Activated CD8-positive, alpha-beta memory T cell treated with anti-CD3 and anti-CD28 coated beads for 36 hours (primary cell): ENCODE data around the gene TRIM2. TPM values are rescaled to one million over a fixed set of nuclear protein-coding genes. Genes with fewer than 3 reads are reported as not detected.

Source experiments
- CTCF ChIA-PET: fragments of 350-600 bp; sonication (Branson Sonifier 250); formaldehyde crosslinking; loops from one replicate; lab custom pipeline; 2021; ENCODE audit warnings: antibody characterized with exemption; lab: Charles Lee
- POLR2A ChIA-PET: fragments of 350-600 bp; sonication (Branson Sonifier 250); formaldehyde crosslinking; loops from one replicate; lab custom pipeline; 2021; ENCODE audit warnings: antibody characterized with exemption; lab: Charles Lee
- total RNA-seq, 2 experiments: library from RNA; stranded (reverse); gene quantifications; one replicate each; pipeline ENCODE4 v1.2.3, GENCODE V29; 2021

Gene TRIM2
- total RNA-seq, 2 experiments from 2014 or later: 0.11 to 0.44 TPM

- ChIA-PET POLR2A (interaction anchor here (0.6 to 1.3 kb wide), 2 partner anchors 121 to 142 kb away, joined by 3 to 4 read pairs; partner anchors contain the start of gene TMEM131L), CTCF (interaction anchor here (0.6 to 1.8 kb wide), 8 partner anchors 87 to 298 kb away, joined by 3 to 9 read pairs (median 4); partner anchors contain the start of gene TMEM131L)
Measured at GRCh38 chr4:153345012-153345981, 141.1 kb downstream of the TRIM2 start.

- CTCF ChIA-PET: interaction anchor here (0.6 to 1.8 kb wide), 5 partner anchors 86 to 297 kb away, joined by 3 to 9 read pairs (median 4); partner anchors contain the start of gene TMEM131L
Measured at GRCh38 chr4:153346031-153346430, 141.8 kb downstream of the TRIM2 start.

GRCh38 chr4:153346563-153346962, 142.3 kb downstream of the TRIM2 start:
- POLR2A ChIA-PET: no interaction called here
- CTCF ChIA-PET: interaction anchor here (1.0 to 1.8 kb wide), 2 partner anchors 233 to 297 kb away, joined by 3 to 7 read pairs; no protein-coding TSS in a partner anchor

More at GRCh38 chr4:153346031-153346430, 141.8 kb downstream of the TRIM2 start:
- POLR2A ChIA-PET: interaction anchor here (0.6 to 1.3 kb wide), 2 partner anchors 19 to 120 kb away, joined by 4 to 5 read pairs; partner anchors contain the start of gene TMEM131L

- ChIA-PET CTCF (no interaction called here), POLR2A (no interaction called here)
Measured at GRCh38 chr4:153347117-153347516, 142.9 kb downstream of the TRIM2 start.

- ChIA-PET CTCF (interaction anchor here (1.2 to 1.4 kb wide), 2 partner anchors 226 to 402 kb away, joined by 3 read pairs; no protein-coding TSS in a partner anchor), POLR2A (no interaction called here)
Measured at GRCh38 chr4:153348006-153348405, 143.8 kb downstream of the TRIM2 start.

GRCh38 chr4:153349206-153349805, 145.1 kb downstream of the TRIM2 start:
- ChIA-PET CTCF (interaction anchor here (0.7 to 1.4 kb wide), 3 partner anchors 15 to 401 kb away, joined by 3 to 4 read pairs (median 3); no protein-coding TSS in a partner anchor), POLR2A (interaction anchor here (0.5 kb wide), 1 partner anchor 80 kb away, joined by 3 read pairs; no protein-coding TSS in a partner anchor)

GRCh38 chr4:153362184-153362583, 157.9 kb downstream of the TRIM2 start:
- CTCF ChIA-PET: no interaction called here

GRCh38 chr4:153364061-153364460, 159.8 kb downstream of the TRIM2 start:
- POLR2A ChIA-PET: no interaction called here
- CTCF ChIA-PET: interaction anchor here (0.6 to 1.1 kb wide), 3 partner anchors 10 to 23 kb away, joined by 3 to 6 read pairs (median 4); no protein-coding TSS in a partner anchor

More at GRCh38 chr4:153362184-153362583, 157.9 kb downstream of the TRIM2 start:
- POLR2A ChIA-PET: no interaction called here

GRCh38 chr4:153365003-153365402, 160.8 kb downstream of the TRIM2 start:
- ChIA-PET POLR2A (interaction anchor here (0.6 to 0.7 kb wide), 2 partner anchors 19 to 72 kb away, joined by 5 read pairs; no protein-coding TSS in a partner anchor), CTCF (interaction anchor here (0.7 to 1.1 kb wide), 2 partner anchors 9 to 24 kb away, joined by 3 to 6 read pairs; no protein-coding TSS in a partner anchor)

GRCh38 chr4:153366486-153366885, 162.2 kb downstream of the TRIM2 start:
- ChIA-PET CTCF (no interaction called here), POLR2A (no interaction called here)

- POLR2A ChIA-PET: no interaction called here
- CTCF ChIA-PET: no interaction called here
Measured at GRCh38 chr4:153367092-153367491, 162.8 kb downstream of the TRIM2 start.

GRCh38 chr4:153369021-153369420, 164.8 kb downstream of the TRIM2 start:
- ChIA-PET POLR2A (no interaction called here), CTCF (no interaction called here)

- ChIA-PET CTCF (no interaction called here), POLR2A (no interaction called here)
Measured at GRCh38 chr4:153371701-153372234, 167.5 kb downstream of the TRIM2 start.

GRCh38 chr4:153372967-153373562, 168.8 kb downstream of the TRIM2 start:
- ChIA-PET CTCF (interaction anchor here (0.7 kb wide), 1 partner anchor 1055 kb away, joined by 3 read pairs; no protein-coding TSS in a partner anchor), POLR2A (no interaction called here)

GRCh38 chr4:153374442-153374841, 170.2 kb downstream of the TRIM2 start:
- POLR2A ChIA-PET: no interaction called here
- CTCF ChIA-PET: no interaction called here

GRCh38 chr4:153375303-153375702, 171.1 kb downstream of the TRIM2 start:
- ChIA-PET CTCF (no interaction called here), POLR2A (no interaction called here)

GRCh38 chr4:153383131-153383530, 178.9 kb downstream of the TRIM2 start:
- ChIA-PET CTCF (no interaction called here), POLR2A (no interaction called here)

- POLR2A ChIA-PET: no interaction called here
- CTCF ChIA-PET: no interaction called here
Measured at GRCh38 chr4:153384160-153384559, 179.9 kb downstream of the TRIM2 start.

GRCh38 chr4:153385784-153386183, 181.5 kb downstream of the TRIM2 start:
- ChIA-PET CTCF (no interaction called here), POLR2A (no interaction called here)
